Smooth muscle cell (in vitro differentiated cells): ENCODE results near the gene CCDC9. TPM values are rescaled to one million over a fixed set of nuclear protein-coding genes. Genes with fewer than 3 reads are reported as not detected.
"Not testable (repeated sequence)": the region's sequence is repeated elsewhere in the genome, so short reads cannot be mapped to it uniquely, and the experiment has no call there.

ENCODE experiments used
- DNase-seq: peaks from one replicate; lab custom pipeline; 2025; ENCODE audit not compliant: unreplicated experiment; lab: John Stamatoyannopoulos, UW
- H2AFZ ChIP-seq: fragments of 200-600 bp; sonication (generic); 2 replicates; pipeline ENCODE4 v1.6.0; 2016; ENCODE audit warnings: antibody characterized with exemption, low read depth, mild to moderate bottlenecking
- H3F3A ChIP-seq: fragments of 200-600 bp; sonication (generic); 2 replicates; pipeline ENCODE4 v1.6.0; 2017; ENCODE audit warnings: antibody characterized with exemption, low read depth
- H3K27ac ChIP-seq: fragments of 200-600 bp; sonication (generic); 2 replicates; pipeline ENCODE4 v1.5.1; 2016; ENCODE audit warnings: low read depth, mild to moderate bottlenecking
- H3K27me3 ChIP-seq: fragments of 200-600 bp; sonication (generic); 2 replicates; pipeline ENCODE4 v1.6.1; 2016; ENCODE audit warnings: low read depth, mild to moderate bottlenecking
- H3K36me3 ChIP-seq: fragments of 200-600 bp; sonication (generic); 2 replicates; pipeline ENCODE4 v1.5.1; 2016; ENCODE audit warnings: low read depth
- H3K4me1 ChIP-seq: fragments of 200-600 bp; sonication (generic); 2 replicates; pipeline ENCODE4 v1.5.1; 2016; ENCODE audit warnings: low read depth
- H3K4me2 ChIP-seq: fragments of 200-600 bp; sonication (generic); 2 replicates; pipeline ENCODE4 v1.6.0; 2016; ENCODE audit warnings: mild to moderate bottlenecking
- H3K4me3 ChIP-seq: fragments of 200-600 bp; sonication (generic); 2 replicates; pipeline ENCODE4 v1.5.1; 2016; ENCODE audit warnings: mild to moderate bottlenecking
- H3K79me2 ChIP-seq: fragments of 200-600 bp; sonication (generic); 2 replicates; pipeline ENCODE4 v1.6.0; 2016; ENCODE audit warnings: low read depth, mild to moderate bottlenecking
- H3K9ac ChIP-seq: fragments of 200-600 bp; sonication (generic); 2 replicates; pipeline ENCODE4 v1.6.0; 2016; ENCODE audit warnings: low read depth
- H3K9me3 ChIP-seq: fragments of 200-600 bp; sonication (generic); replicated peaks from 2 replicates; pipeline ENCODE4 v1.5.1; 2016; ENCODE audit warnings: low read depth
- H4K20me1 ChIP-seq: fragments of 200-600 bp; sonication (generic); 2 replicates; pipeline ENCODE4 v1.6.0; 2016; ENCODE audit warnings: low read depth
- WGBS: methylation state at CpG from one replicate; pipeline ENCODE4 v1.1.7; 2016; ENCODE audit warnings: low lambda C conversion rate; 5-methylcytosine and 5-hydroxymethylcytosine counted together
- polyA plus RNA-seq: library from polyadenylated mRNA; unstranded; fragments of >200 nt; fragmentation: Nextera tagmentation; extraction: Ambion mirVana; gene quantifications from 2 replicates; pipeline ENCODE4 v1.2.1, GENCODE V29; 2016
- total RNA-seq: library from RNA; depleted of rRNA; stranded (reverse); fragments of >200 nt; gene quantifications from 2 replicates; pipeline ENCODE4 v1.2.3, GENCODE V29; 2014
- TF ChIP-seq, protein P1 (sequence below): fragments of 200-600 bp; sonication (generic); IDR thresholded peaks from 2 replicates; pipeline ENCODE4 v1.5.1; 2017; ENCODE audit warnings: borderline replicate concordance, mild to moderate bottlenecking, antibody characterized with exemption; ENCODE audit not compliant: insufficient read depth, poor library complexity, severe bottlenecking

CCDC9 gene
- total and polyA plus RNA-seq, 2 experiments from 2014 or later: 6.4 to 12.7 TPM

DNA sequence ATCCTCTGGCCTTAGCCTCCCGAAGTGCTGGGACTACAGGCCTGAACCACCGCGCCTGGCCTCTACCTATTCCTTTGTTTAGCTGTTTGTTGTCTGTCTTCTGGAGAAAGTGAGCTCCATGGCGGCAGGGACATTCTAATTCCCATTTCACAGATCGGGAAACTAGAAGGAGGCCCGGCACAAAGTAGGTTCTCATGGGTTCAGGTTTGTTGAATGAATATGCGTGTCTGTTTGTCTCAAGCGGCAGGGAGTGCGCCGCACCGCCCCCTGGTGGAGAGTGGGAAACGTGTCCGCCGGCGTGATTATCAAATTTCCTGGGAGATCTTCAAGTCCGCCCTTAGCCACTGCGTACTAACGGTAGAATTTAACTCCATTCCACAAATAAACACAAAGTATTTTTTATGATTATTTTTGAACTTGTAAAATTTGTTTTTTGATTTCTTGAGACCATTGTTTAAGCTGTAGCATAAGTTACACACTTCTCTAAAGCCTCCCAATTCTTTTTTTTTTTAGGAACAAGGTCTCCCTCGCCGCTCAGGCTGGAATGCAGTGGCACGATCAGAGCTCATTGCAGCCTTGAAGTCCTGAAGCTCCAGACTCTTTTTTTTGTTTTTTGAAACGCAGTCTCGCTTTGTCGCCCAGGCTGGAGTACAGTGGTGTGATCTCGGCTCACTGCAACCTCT, 8.9 kb upstream of the CCDC9 start:
- peaks cover 4% of the 10 kb centered on the region for H3F3A ChIP-seq
- no peak overlapping the region for H2AFZ ChIP-seq
- H4K20me1 ChIP-seq: no peaks in the 10 kb centered on the region
- H3K4me1 ChIP-seq: no peaks in the 10 kb centered on the region
- H3K4me2 ChIP-seq: peak overlapping the region; percentile 22
- DNase-seq: peak; percentile 45
- H3K79me2 ChIP-seq: no peaks in the 10 kb centered on the region
- no peaks in the 10 kb centered on the region for H3K9me3 ChIP-seq
- H3K36me3 ChIP-seq: no peaks in the 10 kb centered on the region
- H3K27me3 ChIP-seq: no peaks in the 10 kb centered on the region
- no peak overlapping the region for H3K4me3 ChIP-seq
- no peak overlapping the region for H3K27ac ChIP-seq
- TF ChIP-seq, protein P1, sequence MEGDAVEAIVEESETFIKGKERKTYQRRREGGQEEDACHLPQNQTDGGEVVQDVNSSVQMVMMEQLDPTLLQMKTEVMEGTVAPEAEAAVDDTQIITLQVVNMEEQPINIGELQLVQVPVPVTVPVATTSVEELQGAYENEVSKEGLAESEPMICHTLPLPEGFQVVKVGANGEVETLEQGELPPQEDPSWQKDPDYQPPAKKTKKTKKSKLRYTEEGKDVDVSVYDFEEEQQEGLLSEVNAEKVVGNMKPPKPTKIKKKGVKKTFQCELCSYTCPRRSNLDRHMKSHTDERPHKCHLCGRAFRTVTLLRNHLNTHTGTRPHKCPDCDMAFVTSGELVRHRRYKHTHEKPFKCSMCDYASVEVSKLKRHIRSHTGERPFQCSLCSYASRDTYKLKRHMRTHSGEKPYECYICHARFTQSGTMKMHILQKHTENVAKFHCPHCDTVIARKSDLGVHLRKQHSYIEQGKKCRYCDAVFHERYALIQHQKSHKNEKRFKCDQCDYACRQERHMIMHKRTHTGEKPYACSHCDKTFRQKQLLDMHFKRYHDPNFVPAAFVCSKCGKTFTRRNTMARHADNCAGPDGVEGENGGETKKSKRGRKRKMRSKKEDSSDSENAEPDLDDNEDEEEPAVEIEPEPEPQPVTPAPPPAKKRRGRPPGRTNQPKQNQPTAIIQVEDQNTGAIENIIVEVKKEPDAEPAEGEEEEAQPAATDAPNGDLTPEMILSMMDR: peak; percentile 88
- no peak overlapping the region for H3K9ac ChIP-seq
- WGBS: 43% methylated on average over 25 of the region's 25 CpGs

DNA sequence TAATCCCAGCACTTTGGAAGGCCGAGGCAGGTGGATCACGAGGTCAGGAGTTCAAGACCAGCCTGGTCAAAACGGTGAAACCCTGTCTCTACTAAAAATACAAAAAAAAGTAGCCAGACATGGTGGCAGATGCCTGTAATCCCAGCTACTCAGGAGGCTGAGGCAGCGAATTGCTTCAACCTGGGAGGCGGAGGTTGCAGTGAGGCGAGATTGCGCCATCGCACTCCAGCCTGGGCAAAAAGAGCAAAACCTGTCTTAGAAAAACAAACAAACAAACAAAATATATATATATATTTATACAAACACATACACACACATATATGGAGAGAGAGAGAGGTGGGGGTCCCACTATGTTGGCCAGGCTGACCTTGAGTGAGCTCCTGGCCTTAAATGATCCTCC, 3.3 kb upstream of the CCDC9 start:
- H3K9ac ChIP-seq, H3K4me3 ChIP-seq, H3K4me1 ChIP-seq, H3K27me3 ChIP-seq, H3K9me3 ChIP-seq, DNase-seq, H4K20me1 ChIP-seq, H3K36me3 ChIP-seq, H3K79me2 ChIP-seq, H3F3A ChIP-seq, H3K4me2 ChIP-seq, H2AFZ ChIP-seq: not testable (repeated sequence)
- WGBS: 94% methylated on average over 8 of the region's 8 CpGs
- H3K27ac ChIP-seq: peak overlapping the region; percentile 61

DNA sequence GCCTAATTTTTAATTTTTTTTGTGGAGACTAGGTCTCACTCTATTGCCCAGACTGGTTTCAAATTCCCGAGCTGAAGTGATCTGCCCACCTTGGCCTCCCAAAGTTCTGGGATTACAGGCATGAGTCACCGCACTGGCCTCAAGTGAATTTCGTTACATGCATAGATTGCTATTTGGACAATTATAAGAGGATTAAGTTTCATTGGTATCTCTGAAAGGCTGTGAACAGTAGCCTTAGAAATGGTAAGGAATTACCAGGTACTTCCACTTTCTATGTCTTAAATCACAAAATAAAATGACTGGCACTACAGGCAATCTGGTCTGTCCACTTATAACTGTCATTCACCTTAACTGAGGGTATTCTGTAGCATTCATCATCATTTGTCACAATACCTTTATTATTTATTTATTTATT, 2.9 kb upstream of the CCDC9 start:
- Histone ChIP-seq H3K4me3 (no peak overlapping the region), H3K4me2 (peak overlapping the region; percentile 43), H3K9me3 (no peaks in the 10 kb centered on the region), H4K20me1 (no peaks in the 10 kb centered on the region), H3K79me2 (peaks cover 6% of the 10 kb centered on the region), H3K27ac (peak overlapping the region; percentile 61), H3K27me3 (no peaks in the 10 kb centered on the region), H3K36me3 (no peaks in the 10 kb centered on the region), H3K4me1 (peaks cover 8% of the 10 kb centered on the region), H3K9ac (no peak overlapping the region), H3F3A (peaks cover 4% of the 10 kb centered on the region), H2AFZ (no peak overlapping the region)
- DNase-seq: no peak
- 35% methylated on average over 3 of the region's 3 CpGs for WGBS
- TF ChIP-seq, protein P1: no peak

DNA sequence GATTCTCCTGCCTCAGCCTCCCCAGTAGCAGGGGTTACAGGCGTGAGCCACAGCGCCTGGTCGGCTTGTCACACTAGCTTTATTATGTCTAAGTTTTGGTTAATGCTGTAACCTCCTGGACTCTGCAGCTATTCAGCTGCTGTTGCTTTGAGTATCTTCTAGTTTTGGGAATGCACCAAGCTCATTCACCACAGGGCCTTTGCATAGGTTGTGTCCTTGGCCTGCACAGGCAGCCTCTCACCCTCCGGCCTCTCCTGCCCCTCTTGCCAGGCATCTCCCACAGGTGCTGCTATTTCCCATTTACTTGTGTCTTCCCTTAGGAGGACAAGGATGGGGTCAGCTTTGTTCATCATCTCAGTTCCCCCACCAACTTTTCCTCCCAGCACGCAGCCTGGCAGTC, 2.4 kb upstream of the CCDC9 start:
- TF ChIP-seq, protein P1: no peak
- peak overlapping the region; percentile 61 for H3K27ac ChIP-seq
- peaks cover 4% of the 10 kb centered on the region for H3F3A ChIP-seq
- peak overlapping the region; percentile 43 for H3K4me2 ChIP-seq
- H3K79me2 ChIP-seq: peaks cover 11% of the 10 kb centered on the region
- no peak overlapping the region for H3K4me3 ChIP-seq
- H2AFZ ChIP-seq: no peak overlapping the region
- no peaks in the 10 kb centered on the region for H3K36me3 ChIP-seq
- no peaks in the 10 kb centered on the region for H3K9me3 ChIP-seq
- WGBS: 93% methylated on average over 5 of the region's 5 CpGs
- no peak for DNase-seq
- H3K27me3 ChIP-seq: no peaks in the 10 kb centered on the region
- peaks cover 2% of the 10 kb centered on the region for H4K20me1 ChIP-seq
- H3K4me1 ChIP-seq: peaks cover 13% of the 10 kb centered on the region
- no peak overlapping the region for H3K9ac ChIP-seq
